HG03139 (cell line): Measurements from ENCODE around the gene TRIM28.
"Not testable (repeated sequence)": the region's sequence is repeated elsewhere in the genome, so short reads cannot be mapped to it uniquely, and the experiment has no call there.

ENCODE experiments used
- ATAC-seq: cut with Tn5 transposase; IDR thresholded peaks from one replicate; pipeline ENCODE4 v1.9.1; 2021; ENCODE audit not compliant: unreplicated experiment

Gene TRIM28

GRCh38 chr19:58573658-58574164, 29.8 kb downstream of the TRIM28 start:
- no peak for ATAC-seq

- peak; percentile 36 for ATAC-seq
These were observed 31.5 kb downstream of the TRIM28 start for GRCh38 chr19:58575183-58576041.

- ATAC-seq = not testable (repeated sequence)
These were observed 33.7 kb downstream of the TRIM28 start for GRCh38 chr19:58577581-58577980.

- no peak for ATAC-seq
These were observed 34.4 kb downstream of the TRIM28 start for GRCh38 chr19:58578012-58578925.

GRCh38 chr19:58579473-58580142, 35.7 kb downstream of the TRIM28 start:
- no peak for ATAC-seq

GRCh38 chr19:58581227-58582141, 37.6 kb downstream of the TRIM28 start:
- ATAC-seq = no peak

- ATAC-seq = no peak
These were observed 39.1 kb downstream of the TRIM28 start for GRCh38 chr19:58582985-58583384.

GRCh38 chr19:58584498-58585441, 40.9 kb downstream of the TRIM28 start:
- ATAC-seq = no peak

- ATAC-seq = no peak
These were observed 41.7 kb downstream of the TRIM28 start for GRCh38 chr19:58585442-58586132.

- no peak for ATAC-seq
These were observed 42.4 kb downstream of the TRIM28 start for GRCh38 chr19:58586133-58586765.
